ENCODE measurements around the gene ATG2B. TPM values are rescaled to one million over a fixed set of nuclear protein-coding genes. Genes with fewer than 3 reads are reported as not detected.

Gene ATG2B, protein sequence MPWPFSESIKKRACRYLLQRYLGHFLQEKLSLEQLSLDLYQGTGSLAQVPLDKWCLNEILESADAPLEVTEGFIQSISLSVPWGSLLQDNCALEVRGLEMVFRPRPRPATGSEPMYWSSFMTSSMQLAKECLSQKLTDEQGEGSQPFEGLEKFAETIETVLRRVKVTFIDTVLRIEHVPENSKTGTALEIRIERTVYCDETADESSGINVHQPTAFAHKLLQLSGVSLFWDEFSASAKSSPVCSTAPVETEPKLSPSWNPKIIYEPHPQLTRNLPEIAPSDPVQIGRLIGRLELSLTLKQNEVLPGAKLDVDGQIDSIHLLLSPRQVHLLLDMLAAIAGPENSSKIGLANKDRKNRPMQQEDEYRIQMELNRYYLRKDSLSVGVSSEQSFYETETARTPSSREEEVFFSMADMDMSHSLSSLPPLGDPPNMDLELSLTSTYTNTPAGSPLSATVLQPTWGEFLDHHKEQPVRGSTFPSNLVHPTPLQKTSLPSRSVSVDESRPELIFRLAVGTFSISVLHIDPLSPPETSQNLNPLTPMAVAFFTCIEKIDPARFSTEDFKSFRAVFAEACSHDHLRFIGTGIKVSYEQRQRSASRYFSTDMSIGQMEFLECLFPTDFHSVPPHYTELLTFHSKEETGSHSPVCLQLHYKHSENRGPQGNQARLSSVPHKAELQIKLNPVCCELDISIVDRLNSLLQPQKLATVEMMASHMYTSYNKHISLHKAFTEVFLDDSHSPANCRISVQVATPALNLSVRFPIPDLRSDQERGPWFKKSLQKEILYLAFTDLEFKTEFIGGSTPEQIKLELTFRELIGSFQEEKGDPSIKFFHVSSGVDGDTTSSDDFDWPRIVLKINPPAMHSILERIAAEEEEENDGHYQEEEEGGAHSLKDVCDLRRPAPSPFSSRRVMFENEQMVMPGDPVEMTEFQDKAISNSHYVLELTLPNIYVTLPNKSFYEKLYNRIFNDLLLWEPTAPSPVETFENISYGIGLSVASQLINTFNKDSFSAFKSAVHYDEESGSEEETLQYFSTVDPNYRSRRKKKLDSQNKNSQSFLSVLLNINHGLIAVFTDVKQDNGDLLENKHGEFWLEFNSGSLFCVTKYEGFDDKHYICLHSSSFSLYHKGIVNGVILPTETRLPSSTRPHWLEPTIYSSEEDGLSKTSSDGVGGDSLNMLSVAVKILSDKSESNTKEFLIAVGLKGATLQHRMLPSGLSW (N-terminal part only)
- 23.3 TPM for polyA plus RNA-seq (2013)

DNA sequence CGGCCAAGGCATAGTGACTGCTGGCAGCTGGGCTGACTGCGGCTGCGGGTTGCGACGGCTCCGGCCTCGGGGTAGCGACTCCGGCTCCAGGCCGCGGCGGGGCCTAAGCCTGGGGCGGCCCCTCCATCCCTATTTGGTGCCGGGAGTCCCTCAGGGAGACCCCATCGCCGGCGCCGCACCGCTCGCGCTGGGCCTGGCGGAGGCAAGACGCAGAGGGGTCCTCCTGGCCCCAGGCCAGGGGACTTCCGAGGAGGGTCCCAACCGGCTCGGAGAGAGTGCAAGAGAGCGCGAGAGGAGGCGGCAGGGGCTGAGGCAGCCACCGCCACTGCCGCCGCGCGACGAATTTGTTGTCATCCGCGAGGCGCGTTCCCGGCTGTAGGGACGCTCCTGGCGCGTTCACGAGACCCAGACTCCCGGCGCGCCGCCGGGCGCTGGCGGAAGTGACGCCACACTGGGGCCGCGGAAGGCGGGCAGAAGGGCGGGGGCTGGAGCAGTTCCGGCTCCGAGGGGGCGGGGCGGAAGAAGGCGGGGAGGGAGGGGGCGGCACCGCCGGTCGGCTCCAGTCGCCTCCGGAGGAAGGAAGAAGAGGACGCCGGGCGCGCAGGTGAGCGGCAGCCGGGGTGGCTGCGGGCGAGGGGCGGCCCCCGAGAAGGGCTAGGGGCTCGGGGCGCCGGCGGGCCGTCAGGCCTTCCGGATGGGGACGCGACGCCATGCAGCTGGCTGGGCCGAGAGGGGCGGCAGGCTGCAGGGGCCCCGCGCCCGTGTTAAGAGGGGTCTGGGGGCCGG, at the start of gene ATG2B, which contains the start of gene GSKIP:
Gene ATG2B, minus strand, starts transcription at position 377 of the 786 bp plus-strand sequence. Its CDS starts 365 bp downstream, at position 12.
Gene GSKIP, plus strand, starts transcription at position 562 of the 786 bp plus-strand sequence. CDS start 18,722 bp downstream, outside the sequence.
- POLR2A ChIA-PET, result interaction anchor here (0.6 to 1.2 kb wide), 3 partner anchors 28 to 180 kb away, joined by 3 to 8 read pairs (median 3); no protein-coding TSS in a partner anchor
- Histone ChIP-seq H3K27me3 (replicated peaks in 2 of 5; ENCODE audit: control insufficient read depth in 4 of 5, insufficient read depth in 5 of 5, low read length in 4 of 5) (no peaks in the 10 kb centered on the region), H3K27ac (ENCODE audit: insufficient read depth in 1 of 2, low read depth in 1 of 2, low read length in 2 of 2, poor library complexity in 1 of 2, severe bottlenecking in 2 of 2) (peak within 1 kb of the TSS; percentile 89 to 95), H3K4me3 (ENCODE audit: control insufficient read depth in 1 of 7, extremely low read depth in 1 of 7, insufficient read depth in 4 of 7, low read depth in 2 of 7, low read length in 6 of 7) (peak within 1 kb of the TSS; percentile 88 to 98 (median 95)), H3K9me3 (ENCODE audit: control extremely low read depth in 1 of 5, control insufficient read depth in 4 of 5, insufficient read depth in 2 of 5, low read depth in 1 of 5, low read length in 4 of 5) (no peaks in the 10 kb centered on the region), H3K4me1 (ENCODE audit: control extremely low read depth in 1 of 4, control insufficient read depth in 4 of 4, insufficient read depth in 4 of 4, low read length in 3 of 4) (peaks cover 24 to 42% (median 27%) of the 10 kb centered on the region in 4 experiments), H3K36me3 (ENCODE audit: control insufficient read depth in 4 of 4, insufficient read depth in 4 of 4, low read length in 3 of 4) (peaks cover 0 to 1% (median under 1%) of the 10 kb centered on the region in 4 experiments)
- WGBS (ENCODE audit: insufficient coverage), result under 1% methylated on average over 59 of the region's 92 CpGs
- CTCF ChIA-PET, result interaction anchor here (1.0 kb wide), 1 partner anchor 10 kb away, joined by 3 read pairs; no protein-coding TSS in a partner anchor
- peak; percentile 93 to 97 (median 97) for DNase-seq

- ChIA-PET CTCF (interaction anchor here (1.6 kb wide), 1 partner anchor 110 kb away, joined by 4 read pairs; no protein-coding TSS in a partner anchor), POLR2A (no interaction called here)
- WGBS (ENCODE audit: insufficient coverage), result 100% methylated on average over 4 of the region's 4 CpGs
- DNase-seq, result no peak
- H3K27ac ChIP-seq (ENCODE audit: insufficient read depth in 1 of 2, low read depth in 1 of 2, low read length in 2 of 2, poor library complexity in 1 of 2, severe bottlenecking in 2 of 2), result no peak overlapping the region
- H3K9me3 ChIP-seq (ENCODE audit: control extremely low read depth in 1 of 5, control insufficient read depth in 4 of 5, insufficient read depth in 2 of 5, low read depth in 1 of 5, low read length in 4 of 5), result no peaks in the 10 kb centered on the region
- H3K36me3 ChIP-seq (ENCODE audit: control insufficient read depth in 4 of 4, insufficient read depth in 4 of 4, low read length in 3 of 4), result no peaks in the 10 kb centered on the region
- H3K4me3 ChIP-seq (ENCODE audit: control insufficient read depth in 1 of 7, extremely low read depth in 1 of 7, insufficient read depth in 4 of 7, low read depth in 2 of 7, low read length in 6 of 7), result no peak overlapping the region
- H3K27me3 ChIP-seq (replicated peaks in 2 of 5; ENCODE audit: control insufficient read depth in 4 of 5, insufficient read depth in 5 of 5, low read length in 4 of 5), result no peaks in the 10 kb centered on the region
- peaks cover 0 to 12% (median 6%) of the 10 kb centered on the region in 4 experiments for H3K4me1 ChIP-seq (ENCODE audit: control extremely low read depth in 1 of 4, control insufficient read depth in 4 of 4, insufficient read depth in 4 of 4, low read length in 3 of 4)
Measured at GRCh38 chr14:96410119-96410518, 47.0 kb upstream of the ATG2B start.

- no peak for DNase-seq
- Histone ChIP-seq H3K4me1 (ENCODE audit: control extremely low read depth in 1 of 4, control insufficient read depth in 4 of 4, insufficient read depth in 4 of 4, low read length in 3 of 4) (peaks cover 0 to 12% (median 6%) of the 10 kb centered on the region in 4 experiments), H3K36me3 (ENCODE audit: control insufficient read depth in 4 of 4, insufficient read depth in 4 of 4, low read length in 3 of 4) (no peaks in the 10 kb centered on the region), H3K4me3 (ENCODE audit: control insufficient read depth in 1 of 7, extremely low read depth in 1 of 7, insufficient read depth in 4 of 7, low read depth in 2 of 7, low read length in 6 of 7) (no peak overlapping the region), H3K9me3 (ENCODE audit: control extremely low read depth in 1 of 5, control insufficient read depth in 4 of 5, insufficient read depth in 2 of 5, low read depth in 1 of 5, low read length in 4 of 5) (no peaks in the 10 kb centered on the region), H3K27ac (ENCODE audit: insufficient read depth in 1 of 2, low read depth in 1 of 2, low read length in 2 of 2, poor library complexity in 1 of 2, severe bottlenecking in 2 of 2) (no peak overlapping the region), H3K27me3 (replicated peaks in 2 of 5; ENCODE audit: control insufficient read depth in 4 of 5, insufficient read depth in 5 of 5, low read length in 4 of 5) (no peaks in the 10 kb centered on the region)
- ChIA-PET CTCF (interaction anchor here (1.6 kb wide), 1 partner anchor 109 kb away, joined by 4 read pairs; no protein-coding TSS in a partner anchor), POLR2A (no interaction called here)
- WGBS (ENCODE audit: insufficient coverage), result 100% methylated on average over 7 of the region's 9 CpGs
Measured at GRCh38 chr14:96409701-96410100, 46.6 kb upstream of the ATG2B start.

DNA sequence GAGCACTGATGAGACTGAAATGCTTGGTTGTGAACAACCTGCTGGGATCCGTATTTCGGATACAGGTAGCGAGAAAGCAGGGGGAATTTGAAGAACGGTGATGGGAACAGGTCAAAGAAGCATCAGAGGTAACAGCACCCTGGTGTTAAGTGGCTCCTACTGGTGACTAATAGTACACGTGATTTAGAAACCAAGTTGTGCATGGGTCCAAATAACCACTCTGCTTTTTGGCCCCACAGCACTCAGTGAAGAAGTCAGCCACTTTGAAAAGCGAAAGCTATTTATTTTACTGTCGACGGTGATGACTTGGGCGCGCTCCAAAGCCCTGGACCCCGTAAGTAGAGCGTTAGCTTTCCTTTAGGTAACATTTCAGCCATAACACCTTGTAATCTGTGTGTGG, 45.5 kb upstream of the ATG2B start:
- DNase-seq, result no peak
- Histone ChIP-seq H3K27me3 (replicated peaks in 2 of 5; ENCODE audit: control insufficient read depth in 4 of 5, insufficient read depth in 5 of 5, low read length in 4 of 5) (no peaks in the 10 kb centered on the region), H3K4me3 (ENCODE audit: control insufficient read depth in 1 of 7, extremely low read depth in 1 of 7, insufficient read depth in 4 of 7, low read depth in 2 of 7, low read length in 6 of 7) (no peak overlapping the region), H3K9me3 (ENCODE audit: control extremely low read depth in 1 of 5, control insufficient read depth in 4 of 5, insufficient read depth in 2 of 5, low read depth in 1 of 5, low read length in 4 of 5) (no peaks in the 10 kb centered on the region), H3K4me1 (ENCODE audit: control extremely low read depth in 1 of 4, control insufficient read depth in 4 of 4, insufficient read depth in 4 of 4, low read length in 3 of 4) (peaks cover 0 to 12% (median 6%) of the 10 kb centered on the region in 4 experiments), H3K36me3 (ENCODE audit: control insufficient read depth in 4 of 4, insufficient read depth in 4 of 4, low read length in 3 of 4) (no peaks in the 10 kb centered on the region), H3K27ac (ENCODE audit: insufficient read depth in 1 of 2, low read depth in 1 of 2, low read length in 2 of 2, poor library complexity in 1 of 2, severe bottlenecking in 2 of 2) (no peak overlapping the region)
- WGBS (ENCODE audit: insufficient coverage), result 88% methylated on average over 6 of the region's 12 CpGs
- ChIA-PET CTCF (interaction anchor here (1.2 to 1.6 kb wide), 2 partner anchors 16 to 101 kb away, joined by 3 read pairs; no protein-coding TSS in a partner anchor), POLR2A (no interaction called here)

GRCh38 chr14:96407935-96408570, 44.9 kb upstream of the ATG2B start:
- Histone ChIP-seq H3K4me1 (ENCODE audit: control extremely low read depth in 1 of 4, control insufficient read depth in 4 of 4, insufficient read depth in 4 of 4, low read length in 3 of 4) (peaks cover 0 to 14% (median 6%) of the 10 kb centered on the region in 4 experiments), H3K4me3 (ENCODE audit: control insufficient read depth in 1 of 7, extremely low read depth in 1 of 7, insufficient read depth in 4 of 7, low read depth in 2 of 7, low read length in 6 of 7) (no peak overlapping the region), H3K9me3 (ENCODE audit: control extremely low read depth in 1 of 5, control insufficient read depth in 4 of 5, insufficient read depth in 2 of 5, low read depth in 1 of 5, low read length in 4 of 5) (no peaks in the 10 kb centered on the region), H3K36me3 (ENCODE audit: control insufficient read depth in 4 of 4, insufficient read depth in 4 of 4, low read length in 3 of 4) (no peaks in the 10 kb centered on the region), H3K27me3 (replicated peaks in 2 of 5; ENCODE audit: control insufficient read depth in 4 of 5, insufficient read depth in 5 of 5, low read length in 4 of 5) (no peaks in the 10 kb centered on the region), H3K27ac (ENCODE audit: insufficient read depth in 1 of 2, low read depth in 1 of 2, low read length in 2 of 2, poor library complexity in 1 of 2, severe bottlenecking in 2 of 2) (no peak overlapping the region)
- ChIA-PET POLR2A (no interaction called here), CTCF (interaction anchor here (1.2 to 1.6 kb wide), 2 partner anchors 15 to 101 kb away, joined by 3 read pairs; no protein-coding TSS in a partner anchor)
- DNase-seq, result peak; percentile 18 to 37 (median 25)
- 100% methylated on average over 1 of the region's 3 CpGs for WGBS (ENCODE audit: insufficient coverage)

Data from common myeloid progenitor, CD34-positive (primary cell).